GM12801 (cell line): Measurements from ENCODE around the gene ACER2.

Source experiments
- TF ChIP-seq, protein P1 (sequence below): IDR thresholded peaks from one replicate; pipeline ENCODE4 v1.5.1; 2011; ENCODE audit warnings: control low read depth; ENCODE audit not compliant: insufficient read length; ENCODE audit errors: extremely low read depth

ACER2 gene

DNA sequence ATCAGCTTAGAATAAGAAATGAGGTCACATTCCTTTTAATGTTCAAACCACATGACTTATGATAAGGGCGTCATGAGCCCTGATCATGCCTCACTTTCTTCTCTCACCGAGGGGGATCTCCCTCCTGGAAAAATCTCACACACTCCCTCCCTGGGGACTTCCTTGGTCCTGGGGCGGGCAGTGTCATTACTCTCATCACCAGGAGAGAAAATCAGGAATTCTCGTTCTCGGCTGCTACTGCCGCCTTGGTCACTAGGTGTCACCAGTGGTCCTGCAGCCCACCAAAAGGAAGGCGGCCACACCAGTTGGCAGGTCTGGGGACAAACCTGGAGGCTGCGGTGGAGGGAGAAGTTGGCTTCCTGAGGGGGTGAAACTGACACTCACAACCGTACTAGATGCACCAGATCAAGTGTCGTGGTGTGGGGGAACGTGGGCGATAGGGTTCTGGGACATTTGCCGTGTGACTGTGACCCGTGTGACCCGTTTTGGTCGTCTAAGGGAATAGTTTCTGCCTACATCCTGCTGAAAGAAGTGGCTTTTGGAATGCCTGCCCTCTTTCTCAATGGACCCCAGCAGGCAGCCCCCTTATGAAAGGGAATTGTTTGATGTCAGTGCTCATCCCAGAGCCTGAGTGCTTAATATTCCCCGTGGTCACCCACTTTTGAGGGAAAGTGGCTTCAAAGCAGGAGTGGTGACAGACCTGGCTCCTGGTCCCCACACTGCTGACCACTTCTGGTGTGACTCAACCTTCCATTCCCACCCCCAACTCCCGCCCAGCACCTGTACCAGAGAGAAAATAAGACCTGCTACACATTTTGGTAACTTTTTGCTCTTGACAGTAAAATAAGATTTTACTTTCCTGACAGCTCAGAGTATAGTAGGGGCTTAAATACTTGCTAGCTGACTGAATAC, 63.2 kb downstream of the ACER2 start:
- TF ChIP-seq, protein P1, sequence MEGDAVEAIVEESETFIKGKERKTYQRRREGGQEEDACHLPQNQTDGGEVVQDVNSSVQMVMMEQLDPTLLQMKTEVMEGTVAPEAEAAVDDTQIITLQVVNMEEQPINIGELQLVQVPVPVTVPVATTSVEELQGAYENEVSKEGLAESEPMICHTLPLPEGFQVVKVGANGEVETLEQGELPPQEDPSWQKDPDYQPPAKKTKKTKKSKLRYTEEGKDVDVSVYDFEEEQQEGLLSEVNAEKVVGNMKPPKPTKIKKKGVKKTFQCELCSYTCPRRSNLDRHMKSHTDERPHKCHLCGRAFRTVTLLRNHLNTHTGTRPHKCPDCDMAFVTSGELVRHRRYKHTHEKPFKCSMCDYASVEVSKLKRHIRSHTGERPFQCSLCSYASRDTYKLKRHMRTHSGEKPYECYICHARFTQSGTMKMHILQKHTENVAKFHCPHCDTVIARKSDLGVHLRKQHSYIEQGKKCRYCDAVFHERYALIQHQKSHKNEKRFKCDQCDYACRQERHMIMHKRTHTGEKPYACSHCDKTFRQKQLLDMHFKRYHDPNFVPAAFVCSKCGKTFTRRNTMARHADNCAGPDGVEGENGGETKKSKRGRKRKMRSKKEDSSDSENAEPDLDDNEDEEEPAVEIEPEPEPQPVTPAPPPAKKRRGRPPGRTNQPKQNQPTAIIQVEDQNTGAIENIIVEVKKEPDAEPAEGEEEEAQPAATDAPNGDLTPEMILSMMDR, result no peak

DNA sequence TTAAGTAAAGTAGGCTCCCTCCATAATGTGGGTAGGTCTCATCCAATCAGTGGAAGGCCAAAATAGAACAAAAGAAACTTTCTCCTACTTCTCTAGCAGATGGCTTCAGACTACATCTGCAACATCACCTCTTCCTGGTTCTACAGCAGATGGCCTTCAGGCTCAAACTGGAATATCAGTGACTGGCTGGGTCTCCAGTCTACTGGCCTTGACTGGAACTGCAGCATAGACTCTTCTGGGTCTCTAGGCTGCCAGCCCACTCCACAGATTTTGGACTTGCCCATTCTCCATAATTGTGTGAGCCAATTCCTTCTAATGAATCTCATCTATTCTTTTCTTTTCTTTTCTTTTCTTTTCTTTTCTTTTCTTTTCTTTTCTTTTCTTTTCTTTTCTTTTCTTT, 64.8 kb downstream of the ACER2 start:
- TF ChIP-seq, protein P1, result no peak

DNA sequence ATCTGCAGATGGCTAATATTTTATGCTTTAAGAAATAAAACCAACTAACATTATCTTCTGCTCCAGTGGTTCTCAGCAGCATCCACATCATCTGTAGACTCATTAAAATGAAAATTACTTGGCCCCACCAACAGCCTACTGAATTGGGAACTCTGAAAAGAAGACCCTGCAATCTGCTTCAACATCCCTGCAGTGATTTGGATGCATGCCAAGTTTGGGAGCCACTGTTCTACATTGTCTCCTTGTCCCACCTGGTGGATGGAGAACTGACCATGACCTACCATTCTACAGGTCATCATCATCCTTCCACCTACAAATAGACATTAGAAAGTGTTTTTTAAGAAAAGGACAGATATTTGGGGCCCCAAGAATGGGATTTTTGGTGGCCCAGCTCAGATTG, 71.1 kb downstream of the ACER2 start:
- TF ChIP-seq, protein P1, result no peak

DNA sequence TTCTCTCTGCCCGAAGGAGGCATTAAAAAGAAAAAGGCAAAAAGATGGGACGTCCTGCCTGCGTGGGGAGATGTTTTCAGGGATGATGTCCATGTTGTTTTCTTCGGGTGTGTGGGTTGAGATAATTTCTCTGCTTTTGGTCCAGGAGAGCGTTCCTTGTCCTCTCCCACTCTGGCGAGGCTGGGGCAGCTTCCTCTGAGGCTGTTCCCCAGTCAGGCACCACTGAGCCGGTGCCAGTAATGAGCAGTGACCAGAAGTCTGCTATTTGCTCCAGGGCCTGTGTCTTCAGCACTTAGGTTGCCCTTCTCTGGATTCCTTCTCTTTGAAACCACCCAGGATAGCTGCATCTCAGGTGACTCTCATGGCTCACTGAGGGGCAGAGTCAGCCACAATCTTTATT, 71.5 kb downstream of the ACER2 start:
- TF ChIP-seq, protein P1, result no peak

DNA sequence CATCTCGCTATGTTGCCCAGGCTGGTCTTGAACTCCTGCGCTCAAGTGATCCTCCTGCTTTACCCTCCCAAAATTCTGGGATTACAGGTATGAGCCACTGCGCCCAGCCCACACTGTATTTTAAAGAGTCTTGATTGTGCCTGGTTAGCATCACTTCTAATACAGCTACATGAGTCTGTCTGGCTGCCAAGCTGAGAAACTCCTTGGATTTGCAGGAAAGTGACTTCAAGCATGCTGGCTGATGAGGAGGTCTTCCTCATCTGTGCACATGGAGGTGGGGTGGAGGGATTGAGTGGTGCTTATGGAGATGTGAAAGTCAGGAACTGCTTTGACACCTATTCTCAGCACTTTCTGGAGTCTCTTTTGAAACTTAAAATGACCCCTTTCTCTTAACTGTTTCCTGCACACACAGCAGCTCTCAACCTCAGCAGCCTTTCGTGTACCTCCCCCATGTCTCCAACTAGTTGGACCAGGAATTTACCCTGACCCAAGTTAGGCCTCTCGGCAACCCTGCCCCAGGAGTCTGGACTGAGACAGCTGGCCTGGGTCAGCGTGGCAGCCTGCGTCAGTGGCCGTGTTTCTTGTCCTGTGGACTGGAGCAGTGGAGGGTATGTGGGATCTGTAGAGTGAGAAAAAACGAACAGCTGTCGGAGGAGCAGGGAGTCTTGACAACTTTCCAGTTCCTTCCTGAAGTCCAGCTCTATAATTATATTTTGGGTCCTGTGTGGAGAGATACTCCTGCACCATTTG, 72.5 kb downstream of the ACER2 start:
- TF ChIP-seq, protein P1, result no peak

DNA sequence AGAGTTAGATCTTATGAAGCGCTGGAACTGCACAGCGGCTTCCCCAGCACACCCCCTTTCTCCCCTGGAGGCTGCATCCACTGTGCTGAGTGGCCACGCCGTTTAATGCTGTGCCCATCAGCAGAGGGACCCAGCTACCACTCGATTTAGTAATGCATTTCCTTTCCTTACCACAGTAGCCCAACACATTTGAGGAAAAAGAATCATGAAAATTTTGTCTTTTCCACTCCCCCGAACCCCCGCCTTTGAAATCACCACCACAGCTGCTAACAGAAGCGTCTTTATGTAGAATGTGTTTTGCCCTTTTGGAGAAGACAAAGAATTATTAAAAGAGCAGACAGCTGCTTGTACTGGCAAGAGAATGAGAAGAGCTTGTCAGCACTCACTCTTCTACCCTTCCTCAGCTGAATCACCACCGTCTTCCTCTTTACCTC, 73.2 kb downstream of the ACER2 start:
- TF ChIP-seq, protein P1, result no peak

DNA sequence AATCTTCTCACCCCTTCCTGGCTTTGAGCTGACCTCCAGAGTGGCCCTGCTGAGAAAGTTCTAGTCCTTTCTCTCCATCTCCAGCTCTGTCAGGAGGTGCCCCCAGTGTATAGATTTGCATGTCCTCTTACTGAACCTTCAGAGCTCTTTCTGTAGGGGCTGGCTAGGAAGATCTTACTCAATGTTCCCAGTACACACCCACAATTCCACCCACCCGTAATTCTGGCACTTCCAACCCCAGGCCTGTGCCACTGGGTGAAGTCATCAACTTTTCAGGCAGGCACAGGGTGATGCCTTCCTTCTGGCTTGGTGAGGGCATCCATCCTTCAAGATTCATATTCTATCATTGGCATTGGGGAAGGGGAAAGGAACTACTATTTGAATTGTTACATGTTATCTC, 75.9 kb downstream of the ACER2 start:
- TF ChIP-seq, protein P1, result no peak
